ENCODE data around the gene ABCB10.
"Not testable (repeated sequence)": the region's sequence is repeated elsewhere in the genome, so short reads cannot be mapped to it uniquely, and the experiment has no call there.

The ABCB10 gene

DNA sequence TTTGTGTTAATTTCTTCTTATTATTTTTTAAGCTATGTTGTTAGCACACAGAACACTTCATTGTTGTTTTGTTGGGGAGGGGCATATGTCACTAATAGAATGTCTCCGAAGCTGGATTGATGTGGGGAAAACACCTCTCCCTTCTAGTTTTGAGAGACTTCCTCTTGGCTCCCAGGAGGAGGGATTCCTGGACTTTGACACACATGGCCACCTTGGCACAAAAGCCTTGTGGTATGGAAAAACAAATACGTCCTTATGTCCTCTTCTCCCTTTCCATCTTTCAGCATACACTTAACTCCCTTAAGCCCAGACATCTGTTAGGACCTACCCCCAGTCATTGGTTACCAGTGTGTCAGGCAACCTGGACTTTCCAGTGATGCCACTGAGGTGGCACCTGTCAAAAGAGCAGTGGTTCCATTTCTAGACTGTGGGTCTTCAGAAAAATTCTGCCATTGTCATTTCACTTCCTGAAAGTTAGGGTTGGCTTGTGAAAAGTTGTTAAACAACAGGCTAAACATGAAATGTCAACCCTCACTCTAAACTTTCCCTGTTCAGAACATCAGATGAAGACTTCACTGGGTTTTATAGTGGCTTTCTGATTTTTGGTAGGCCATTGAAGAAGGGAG lies 12.5 kb upstream of the ABCB10 start:
- no peak for DNase-seq (ENCODE audit: low read depth)

DNA sequence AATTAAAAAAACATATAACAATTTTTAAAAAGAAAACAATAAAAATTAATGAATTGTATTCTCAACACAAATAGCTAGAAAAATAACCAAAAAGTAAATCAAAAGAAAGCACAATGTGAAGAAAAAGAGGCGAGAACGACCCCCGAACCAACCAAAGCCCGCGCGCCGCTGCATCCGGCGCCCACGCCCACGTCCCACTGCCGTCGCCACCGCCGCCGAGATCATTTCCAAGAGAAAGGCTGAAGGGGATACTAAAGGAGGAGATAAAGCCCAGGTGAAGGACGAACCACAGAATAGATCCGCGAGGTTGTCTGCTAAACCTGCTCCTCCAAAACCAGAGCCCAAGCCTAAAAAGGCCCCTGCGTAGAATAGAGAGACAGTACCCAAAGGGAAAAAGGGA lies 11.8 kb upstream of the ABCB10 start:
- no peak for DNase-seq (ENCODE audit: low read depth)

DNA sequence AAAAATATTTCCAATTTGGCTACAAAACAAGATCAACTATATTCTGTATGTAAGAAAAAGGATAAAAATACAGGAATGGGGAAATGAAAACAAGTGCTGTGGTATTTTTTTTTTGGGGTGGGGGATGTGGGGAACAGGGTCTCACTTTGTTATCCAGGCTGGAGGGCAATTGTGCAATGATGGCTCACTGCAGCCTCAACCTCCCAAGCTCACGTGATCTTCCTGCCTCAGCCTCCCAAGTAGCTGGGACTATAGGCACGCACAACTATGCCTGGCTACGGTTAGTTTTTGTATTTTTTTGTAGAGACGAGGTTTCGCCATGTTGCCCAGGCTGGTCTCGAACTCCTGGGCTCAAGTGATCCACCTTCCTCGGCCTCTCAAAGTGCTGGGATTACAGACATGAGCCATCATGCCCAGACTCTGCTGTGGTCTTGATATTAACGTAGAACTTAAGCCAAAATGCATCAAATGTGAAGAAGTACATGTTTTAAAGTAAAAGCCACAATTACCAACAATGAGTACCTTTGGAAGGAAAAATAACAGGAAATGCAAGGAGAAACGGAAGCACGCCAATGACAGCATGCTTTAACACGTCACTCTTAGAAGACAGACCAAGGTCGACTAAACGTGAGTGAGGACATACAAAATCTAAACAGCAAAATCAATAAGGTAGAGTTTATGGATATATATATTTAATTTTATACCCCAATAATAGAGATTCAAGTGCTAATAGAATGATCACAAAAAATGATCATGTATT lies 8.8 kb upstream of the ABCB10 start:
- DNase-seq (ENCODE audit: low read depth) = no peak

DNA sequence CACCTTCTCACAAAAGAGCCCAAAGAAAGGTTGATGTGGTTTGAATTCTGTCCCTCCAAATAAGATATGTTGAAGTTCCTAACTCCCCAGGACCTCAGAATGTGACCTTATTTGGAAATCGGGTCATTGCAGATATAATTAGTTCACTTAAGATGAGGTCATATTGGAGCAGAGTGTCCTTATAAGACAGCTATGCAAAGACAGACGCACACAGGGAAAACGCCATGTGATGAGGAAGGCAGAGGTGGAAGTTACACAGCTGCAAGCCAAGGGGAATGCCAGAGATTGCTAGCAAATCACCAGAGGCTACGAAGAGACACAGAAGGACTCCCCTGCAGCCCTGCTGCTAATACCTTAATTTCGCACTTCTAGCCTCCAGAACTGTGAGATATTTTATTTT lies 5.2 kb upstream of the ABCB10 start:
- no peak for DNase-seq (ENCODE audit: low read depth)

DNA sequence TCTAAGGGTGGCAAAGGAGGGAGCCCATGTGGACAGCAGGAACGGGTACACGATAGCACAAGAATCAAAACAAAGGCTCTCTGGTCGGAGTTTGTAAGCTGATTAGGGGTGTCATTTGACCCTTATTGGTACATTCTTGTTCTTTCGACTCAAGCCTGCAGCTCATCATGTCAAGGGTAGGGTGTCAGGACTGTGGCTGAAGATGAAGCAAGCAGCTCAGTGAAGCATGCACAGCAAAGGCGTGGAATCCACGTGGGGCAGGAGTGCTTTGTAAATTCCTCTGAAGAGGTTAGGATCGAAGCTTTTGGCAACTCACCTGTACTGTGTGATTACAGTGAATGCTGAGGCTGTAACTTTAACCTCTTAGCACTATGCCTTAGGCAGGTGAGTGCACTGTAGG lies 4.7 kb upstream of the ABCB10 start:
- no peak for DNase-seq (ENCODE audit: low read depth)

DNA sequence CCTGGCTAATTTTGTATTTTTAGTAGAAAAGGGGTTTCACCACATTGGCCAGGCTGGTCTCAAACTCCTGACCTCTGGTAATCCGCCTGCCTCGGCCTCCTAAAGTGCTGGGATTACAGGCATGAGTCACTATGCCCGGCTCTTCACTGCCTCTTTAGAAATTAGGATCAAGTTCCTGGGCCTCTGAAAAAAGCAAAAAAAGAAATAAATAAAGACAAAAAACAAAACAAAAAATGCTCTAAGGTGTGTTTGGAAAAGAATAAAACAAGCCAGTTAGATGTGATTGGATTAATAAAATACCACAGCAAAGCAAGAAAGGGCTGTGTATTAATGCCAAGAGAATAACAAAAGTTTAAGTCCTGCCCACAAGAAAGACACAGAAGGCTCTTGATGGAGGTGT lies 4.2 kb upstream of the ABCB10 start:
- no peak for DNase-seq (ENCODE audit: low read depth)

DNA sequence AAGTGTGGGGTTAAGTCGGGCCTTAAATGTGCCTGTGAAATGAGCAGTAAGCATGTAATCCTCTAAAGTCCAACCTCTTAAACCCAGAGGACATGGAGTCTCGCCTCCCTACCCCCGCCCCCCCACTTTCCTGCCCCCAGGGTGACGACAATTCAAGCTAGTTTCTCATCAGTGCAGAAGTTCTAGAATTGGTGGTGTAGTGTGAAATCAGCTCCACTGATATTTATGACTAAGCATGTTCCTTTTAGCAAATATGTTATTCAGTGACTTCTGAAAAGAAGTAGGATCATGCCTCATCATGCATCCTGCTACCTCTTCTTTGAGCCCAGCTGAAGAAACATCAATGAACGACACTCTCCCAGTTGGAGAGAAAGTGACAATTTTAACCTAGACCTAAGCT lies 2.6 kb upstream of the ABCB10 start:
- no peak for DNase-seq (ENCODE audit: low read depth)

DNA sequence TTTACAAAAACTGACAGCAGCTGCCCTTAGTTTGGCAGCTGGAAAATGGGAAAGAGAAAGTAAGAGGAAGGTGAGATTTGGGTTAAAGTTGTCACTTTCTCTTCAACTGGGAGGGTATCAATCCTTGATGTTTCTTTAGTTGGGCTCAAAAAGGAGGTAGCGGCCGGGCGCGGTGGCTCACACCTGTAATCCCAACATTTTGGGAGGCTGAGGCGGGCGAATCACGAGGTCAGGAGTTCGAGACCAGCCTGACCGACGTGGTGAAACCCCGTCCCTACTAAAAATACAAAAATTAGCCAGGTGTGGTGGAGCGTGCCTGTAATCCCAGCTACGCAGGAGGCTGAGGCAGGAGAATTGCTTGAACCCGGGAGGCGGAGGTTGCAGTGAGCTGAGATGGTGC lies 1.6 kb upstream of the ABCB10 start:
- not testable (repeated sequence) for DNase-seq (ENCODE audit: low read depth)

DNA sequence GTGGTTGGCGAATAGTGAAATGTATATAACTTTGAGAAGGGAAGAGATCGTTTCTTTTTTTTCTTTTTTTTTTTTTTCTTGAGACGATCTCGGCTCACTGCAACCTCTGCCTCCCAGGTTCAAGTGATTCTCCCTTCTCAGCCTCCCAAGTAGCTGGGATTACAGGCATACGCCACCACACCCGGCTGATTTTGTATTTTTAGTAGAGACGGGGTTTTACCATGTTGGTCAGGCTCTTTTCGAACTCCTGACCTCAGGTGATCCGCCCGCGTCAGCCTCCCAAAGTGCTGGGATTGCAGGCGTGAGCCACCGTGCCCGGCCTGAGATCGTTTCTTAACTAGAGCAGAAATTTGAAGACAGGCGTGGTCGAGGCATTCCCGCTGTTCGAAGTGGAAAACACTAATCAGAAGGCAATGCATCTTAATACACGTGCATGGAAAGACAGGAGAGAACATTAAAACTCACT lies 862 bp upstream of the ABCB10 start:
- DNase-seq (ENCODE audit: low read depth) = not testable (repeated sequence)

DNA sequence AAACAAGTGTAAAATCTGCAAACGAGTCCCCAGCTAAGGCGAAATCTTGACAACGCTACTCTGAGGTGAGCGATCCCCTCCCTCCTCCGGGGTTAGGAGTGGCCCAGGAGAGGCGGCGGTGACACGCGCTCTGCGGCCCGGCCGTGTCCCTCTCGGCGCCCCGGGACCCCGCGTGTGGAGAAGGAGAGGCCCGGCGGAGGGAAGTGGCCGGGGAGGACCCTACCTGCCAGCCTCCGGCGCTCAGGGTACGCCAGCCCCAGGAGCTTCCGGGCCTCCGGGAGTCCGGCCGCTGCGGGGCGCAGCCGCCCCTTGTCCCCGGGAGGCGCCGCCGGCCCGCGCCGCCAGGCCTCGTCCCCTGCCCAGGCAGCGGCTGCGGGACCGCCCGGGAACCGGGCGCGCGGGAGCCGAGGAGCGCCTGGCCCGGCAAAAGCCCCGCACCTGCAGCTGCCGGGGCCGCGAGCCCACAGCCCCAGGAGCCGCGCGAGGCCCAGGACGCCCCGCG lies 543 bp downstream of the ABCB10 start:
- peak; percentile 18 for DNase-seq (ENCODE audit: low read depth)

DNA sequence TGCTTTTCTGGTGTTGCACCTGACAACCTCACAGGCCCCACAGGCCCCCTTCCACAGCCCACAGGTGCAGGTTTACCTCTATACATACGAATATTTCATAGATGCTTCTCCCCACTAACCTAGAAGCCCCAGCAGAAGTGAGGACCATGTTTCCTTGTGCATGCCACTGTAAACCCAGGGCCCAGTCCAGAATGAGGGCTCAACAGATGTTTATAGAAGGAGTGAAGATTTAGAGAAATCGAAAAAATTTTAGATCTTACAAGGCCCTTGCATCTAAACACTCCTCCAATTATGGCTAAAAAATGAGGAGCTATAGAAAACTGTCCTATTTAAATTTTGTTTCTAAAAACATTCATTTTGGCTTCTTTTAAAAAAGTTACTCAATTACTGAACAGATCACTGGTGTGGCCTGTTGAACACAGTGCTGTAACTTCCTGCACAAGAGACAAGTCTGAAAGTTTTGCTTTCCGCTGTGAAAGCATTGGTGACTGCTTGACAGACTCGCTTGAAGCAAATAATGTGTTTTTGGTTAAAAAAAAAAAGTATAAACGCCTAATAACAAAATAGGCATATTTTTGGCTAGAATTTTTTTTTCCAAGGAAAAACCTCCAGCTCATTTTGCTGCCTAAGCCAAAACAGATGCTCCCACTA lies 1.2 kb downstream of the ABCB10 start:
- no peak for DNase-seq (ENCODE audit: low read depth)

DNA sequence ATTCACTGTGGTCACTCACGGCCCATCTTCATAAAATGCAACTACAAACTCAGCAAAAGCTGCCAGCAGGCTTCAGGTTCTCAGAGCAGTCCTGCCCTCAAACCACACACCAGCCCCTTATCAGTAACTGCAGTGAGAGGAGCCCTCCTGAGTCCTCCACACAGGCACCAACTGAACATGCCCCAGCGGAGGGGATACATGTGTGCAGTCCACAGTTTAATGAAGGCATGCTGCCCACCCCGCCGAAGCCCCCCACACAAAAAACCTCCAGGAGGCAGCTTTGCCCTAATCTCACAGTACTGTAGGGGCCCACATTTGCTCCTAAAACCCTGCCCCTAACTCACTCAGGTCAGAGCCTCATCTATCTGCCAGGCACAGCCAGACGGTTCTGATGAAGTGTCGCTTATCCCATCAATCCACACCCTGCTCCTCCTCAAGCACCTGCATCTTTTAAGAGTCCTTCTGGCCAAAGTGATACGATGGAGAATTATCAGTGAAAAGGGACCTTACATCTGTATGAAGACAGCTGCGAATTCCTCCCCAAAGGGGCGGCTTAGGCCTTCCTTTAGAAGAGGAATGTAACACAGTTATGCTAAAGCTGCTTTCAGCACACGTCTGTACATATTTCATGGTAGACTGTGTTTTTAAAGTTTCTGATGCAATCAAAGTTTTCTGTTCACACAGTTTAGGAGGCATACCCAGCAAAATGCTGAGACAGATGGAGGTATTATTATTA lies 3.5 kb downstream of the ABCB10 start:
- DNase-seq (ENCODE audit: low read depth) = no peak

DNA sequence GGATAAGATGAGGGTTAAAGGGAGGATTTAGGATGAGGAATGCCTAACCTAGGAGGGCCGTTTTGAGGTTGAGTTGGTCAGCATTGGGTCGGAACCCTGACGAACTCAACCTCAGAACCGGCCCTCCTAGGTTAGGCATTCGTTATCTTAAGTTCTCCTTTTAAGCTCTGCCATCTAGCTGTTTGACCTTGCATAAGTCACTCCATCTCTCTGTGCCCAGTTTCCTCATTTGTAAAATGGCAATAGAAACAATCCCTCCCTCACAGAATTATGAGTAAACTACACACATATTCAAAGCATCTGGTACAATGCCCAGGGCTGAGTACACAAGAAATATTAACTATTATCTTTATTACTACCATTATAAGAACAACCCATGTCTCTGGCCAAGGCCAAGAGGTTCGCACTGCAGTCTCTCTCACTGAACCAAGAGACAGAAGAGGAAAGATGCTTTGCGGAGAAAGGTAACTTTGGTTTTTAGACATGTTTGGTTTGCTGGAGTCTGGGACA lies 4.8 kb downstream of the ABCB10 start:
- no peak for DNase-seq (ENCODE audit: low read depth)

DNA sequence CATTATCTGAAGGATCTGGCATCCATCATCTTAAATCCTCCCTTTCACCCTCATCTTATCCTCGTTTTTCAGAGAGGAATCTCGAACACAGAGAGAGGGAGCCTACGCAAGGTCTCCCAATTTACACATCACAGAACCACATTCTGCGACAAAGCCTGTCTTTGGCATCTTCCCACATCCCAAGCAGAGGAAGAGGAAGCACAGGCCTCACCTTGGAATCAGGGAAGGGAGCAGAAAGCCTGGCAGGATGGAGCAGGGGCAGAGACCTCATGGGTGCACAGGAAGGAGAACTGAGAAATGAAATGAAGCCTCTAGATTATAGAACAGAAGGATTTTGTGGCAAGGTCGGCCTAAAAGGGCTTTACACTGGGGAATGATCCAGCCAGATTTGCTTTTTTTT lies 5.8 kb downstream of the ABCB10 start:
- no peak for DNase-seq (ENCODE audit: low read depth)

DNA sequence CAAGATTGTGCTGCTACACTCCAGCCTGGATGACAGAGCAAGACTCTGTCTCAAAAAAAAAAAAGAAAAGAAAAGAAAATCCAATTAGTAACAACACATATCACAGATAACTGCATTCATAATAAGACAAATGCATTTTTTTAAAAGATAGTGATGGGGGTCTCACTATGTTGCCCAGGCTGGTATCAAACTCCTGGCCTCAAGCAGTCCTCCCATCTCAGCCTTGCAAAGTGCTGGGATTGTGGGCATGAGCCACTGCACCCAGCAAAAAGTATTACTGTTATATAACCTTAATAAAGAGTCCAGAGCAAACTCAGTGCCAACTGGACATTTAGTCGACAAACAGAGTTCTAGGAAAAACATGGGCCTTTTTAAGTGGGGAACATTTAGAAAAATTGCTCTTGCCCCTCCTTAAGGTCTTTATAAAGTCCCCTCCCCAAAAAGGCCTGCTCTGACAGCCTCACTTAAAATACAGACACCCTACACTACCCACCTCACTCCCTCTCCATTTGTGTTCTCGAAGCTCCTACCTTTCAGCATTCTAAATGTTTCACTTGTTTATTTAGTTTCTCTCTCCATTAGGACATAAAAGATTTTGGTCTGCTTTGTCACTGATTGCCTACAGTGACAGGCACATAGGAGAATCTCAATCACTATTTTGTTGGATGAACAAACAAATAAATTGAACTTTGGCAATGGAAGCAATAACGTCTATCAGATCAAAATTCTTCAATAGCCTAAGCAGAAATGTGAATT lies 7.5 kb downstream of the ABCB10 start:
- no peak for DNase-seq (ENCODE audit: low read depth)

DNA sequence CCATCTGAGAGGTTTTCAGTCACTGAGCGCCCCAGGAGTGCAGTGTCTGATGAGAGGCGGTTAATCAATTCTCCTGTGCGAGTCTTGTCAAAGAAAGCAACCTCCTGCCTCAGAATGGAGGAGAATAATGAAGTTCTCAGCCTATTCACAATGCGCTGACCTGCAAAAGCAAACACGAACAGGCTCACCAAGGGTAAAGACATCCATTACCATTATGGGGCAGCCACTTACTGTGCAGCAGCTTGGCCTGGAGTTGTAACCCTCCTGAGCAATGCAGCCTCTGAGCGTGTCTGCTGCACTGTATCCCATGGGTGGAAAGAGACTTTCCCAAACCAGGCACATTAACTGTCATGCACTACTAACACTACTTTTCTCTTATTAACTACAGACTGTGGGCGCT lies 11.0 kb downstream of the ABCB10 start:
- no peak for DNase-seq (ENCODE audit: low read depth)

DNA sequence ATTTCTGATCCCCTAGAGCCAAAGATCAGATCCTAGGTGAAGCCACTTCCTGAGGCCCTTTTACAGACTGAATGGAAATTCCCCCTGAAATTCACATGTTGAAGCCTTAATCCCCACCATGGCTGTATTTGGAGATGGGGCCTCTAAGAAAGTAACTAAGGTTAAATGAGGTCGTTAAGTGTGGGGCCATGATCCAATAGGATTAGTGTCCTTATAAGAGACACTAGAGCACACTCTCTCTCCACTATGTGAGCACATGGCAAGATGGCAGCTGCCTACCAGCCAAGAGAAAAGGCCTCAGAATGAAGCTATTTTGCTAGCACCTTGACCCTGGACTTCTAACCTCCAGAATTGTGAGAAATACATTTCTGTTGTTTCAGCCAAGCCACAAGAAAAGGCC lies 13.9 kb downstream of the ABCB10 start:
- no peak for DNase-seq (ENCODE audit: low read depth)

DNA sequence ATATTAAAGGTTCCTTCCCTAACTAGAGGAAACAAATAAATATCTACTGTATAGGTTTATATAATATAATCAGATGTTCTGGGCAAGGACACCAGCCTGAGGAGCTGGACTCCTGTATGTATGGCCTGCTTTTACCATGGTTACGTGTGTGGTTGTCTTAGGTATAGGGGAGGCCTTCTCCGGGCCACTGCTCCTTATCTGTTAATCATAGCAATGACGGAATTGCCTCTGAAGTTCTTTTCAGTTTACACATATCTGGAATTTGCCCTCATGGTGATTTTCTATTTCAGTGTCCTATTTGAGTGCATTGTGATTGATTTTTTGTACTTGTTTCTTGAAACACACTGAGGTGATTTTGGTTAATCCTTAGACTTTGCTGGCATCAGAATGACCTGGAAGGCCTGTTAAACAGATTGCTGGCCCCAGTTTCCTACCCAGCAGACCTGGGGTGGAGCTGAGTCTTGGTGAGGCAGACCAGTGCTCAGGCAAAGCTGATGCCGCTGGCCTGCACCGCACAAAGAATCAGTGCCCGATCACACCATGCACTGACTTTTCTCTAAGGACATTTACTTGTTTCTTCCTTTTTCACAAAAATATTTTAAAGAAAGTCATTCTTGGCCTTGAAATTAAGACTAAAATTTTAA lies 18.5 kb downstream of the ABCB10 start:
- DNase-seq (ENCODE audit: low read depth) = no peak

DNA sequence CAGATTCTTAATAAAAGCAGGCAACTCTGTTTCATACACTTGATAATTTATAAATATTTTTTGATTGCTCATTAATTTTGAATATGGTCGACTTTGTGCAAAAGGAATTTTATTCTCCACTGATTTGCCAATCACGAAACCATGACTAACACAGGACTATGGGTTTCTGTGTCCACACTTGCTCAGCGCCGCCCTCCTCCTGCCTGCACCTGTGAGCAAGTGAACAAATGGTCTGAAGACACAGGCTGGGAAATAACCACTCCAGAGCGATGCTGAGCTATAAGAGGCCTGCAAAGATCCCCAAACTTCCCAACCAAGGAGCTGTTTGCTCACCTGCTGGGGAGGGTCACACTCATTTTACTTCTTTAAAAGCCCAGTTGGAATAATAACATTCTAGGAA lies 19.6 kb downstream of the ABCB10 start:
- no peak for DNase-seq (ENCODE audit: low read depth)

DNA sequence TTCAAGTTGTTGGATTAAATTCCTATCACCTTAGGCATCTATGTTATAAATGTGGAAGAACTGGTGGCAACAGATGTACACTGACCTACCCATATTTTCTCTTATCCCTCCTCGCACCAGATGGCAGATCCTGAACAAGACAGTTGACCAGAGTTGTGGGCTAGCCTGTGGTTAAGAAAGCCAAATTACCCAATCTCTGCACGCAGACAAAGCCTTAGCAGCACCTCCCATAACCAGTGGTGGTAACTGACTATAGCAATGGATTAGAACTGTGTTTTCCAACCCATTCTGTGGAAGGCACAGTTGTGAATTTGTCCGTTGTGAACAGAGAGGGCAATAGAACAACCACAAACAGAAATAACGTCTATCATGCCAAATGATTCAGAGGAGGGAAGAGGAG lies 20.6 kb downstream of the ABCB10 start:
- DNase-seq (ENCODE audit: low read depth) = no peak

DNA sequence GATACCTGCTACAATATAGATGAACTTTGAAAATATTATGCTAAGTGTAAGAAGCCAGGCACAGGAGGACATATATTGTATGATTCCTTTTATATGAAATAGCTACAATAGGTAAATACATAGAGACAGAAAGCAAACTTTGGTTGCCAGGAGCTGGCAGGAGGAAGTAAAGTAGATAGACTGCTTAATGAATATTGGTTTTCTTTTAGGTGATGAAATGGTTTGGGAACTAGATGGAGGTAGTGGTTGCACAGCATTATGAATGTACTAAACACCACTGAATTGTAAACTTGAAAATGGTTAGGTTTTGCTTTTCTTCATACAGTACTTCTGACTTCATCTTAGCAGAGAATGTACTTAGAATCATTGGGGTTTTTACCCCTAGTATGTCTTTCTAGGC lies 21.5 kb downstream of the ABCB10 start:
- DNase-seq (ENCODE audit: low read depth) = no peak
